ENCODE data around the gene ZC3H18. TPM values are rescaled to one million over a fixed set of nuclear protein-coding genes. Genes with fewer than 3 reads are reported as not detected.
A peak's percentile ranks its signal among the peaks of the same experiment; 100 is the strongest.

ZC3H18 gene
- total RNA-seq, 1 experiment from 2014 or later, result 40.5 TPM

DNA sequence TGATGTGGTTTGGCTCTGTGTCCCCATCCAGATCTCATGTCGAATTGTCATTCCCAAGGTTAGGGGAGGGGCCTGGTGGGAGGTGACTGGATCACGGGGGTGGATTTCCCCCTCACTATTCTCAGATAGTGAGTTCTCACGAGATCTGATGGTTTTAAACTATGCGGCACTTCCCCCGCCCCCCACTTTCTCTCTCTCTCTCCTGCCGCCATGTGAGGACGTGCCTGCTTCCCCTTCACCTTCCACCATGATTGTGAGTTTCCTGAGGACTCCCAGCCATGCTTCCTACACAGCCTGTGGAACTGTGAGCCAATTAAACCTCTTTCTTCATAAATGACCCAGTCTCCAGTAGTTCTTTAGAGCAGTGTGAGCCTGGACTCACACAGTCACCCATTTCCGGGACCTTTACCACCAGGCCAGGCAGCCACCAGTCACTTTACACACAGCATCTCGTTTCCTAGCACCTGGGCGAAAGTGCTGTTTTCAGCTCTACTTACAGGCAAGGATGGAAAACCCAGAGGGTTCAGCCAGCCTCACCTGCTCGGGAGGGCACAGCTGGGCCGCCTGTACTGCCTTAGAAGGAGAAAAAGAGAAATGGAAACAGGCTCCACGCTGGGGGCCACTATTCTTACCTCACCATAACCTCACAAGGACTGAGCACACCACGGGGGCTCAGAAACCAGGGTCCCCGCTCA lies 13.8 kb upstream of the ZC3H18 start:
- H3K36me3 Mint-ChIP-seq (ENCODE audit: insufficient read depth, unreplicated experiment), result peaks cover 5% of the 10 kb centered on the region
- no TSS peak for BruUV-seq (replicated peaks)
- DNase-seq (ENCODE audit: unreplicated experiment), result no peak
- TF ChIP-seq, protein P1, sequence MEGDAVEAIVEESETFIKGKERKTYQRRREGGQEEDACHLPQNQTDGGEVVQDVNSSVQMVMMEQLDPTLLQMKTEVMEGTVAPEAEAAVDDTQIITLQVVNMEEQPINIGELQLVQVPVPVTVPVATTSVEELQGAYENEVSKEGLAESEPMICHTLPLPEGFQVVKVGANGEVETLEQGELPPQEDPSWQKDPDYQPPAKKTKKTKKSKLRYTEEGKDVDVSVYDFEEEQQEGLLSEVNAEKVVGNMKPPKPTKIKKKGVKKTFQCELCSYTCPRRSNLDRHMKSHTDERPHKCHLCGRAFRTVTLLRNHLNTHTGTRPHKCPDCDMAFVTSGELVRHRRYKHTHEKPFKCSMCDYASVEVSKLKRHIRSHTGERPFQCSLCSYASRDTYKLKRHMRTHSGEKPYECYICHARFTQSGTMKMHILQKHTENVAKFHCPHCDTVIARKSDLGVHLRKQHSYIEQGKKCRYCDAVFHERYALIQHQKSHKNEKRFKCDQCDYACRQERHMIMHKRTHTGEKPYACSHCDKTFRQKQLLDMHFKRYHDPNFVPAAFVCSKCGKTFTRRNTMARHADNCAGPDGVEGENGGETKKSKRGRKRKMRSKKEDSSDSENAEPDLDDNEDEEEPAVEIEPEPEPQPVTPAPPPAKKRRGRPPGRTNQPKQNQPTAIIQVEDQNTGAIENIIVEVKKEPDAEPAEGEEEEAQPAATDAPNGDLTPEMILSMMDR (IDR thresholded peaks at IDR 0.05; ENCODE audit: unreplicated experiment), result no peak
- intact Hi-C loops (cut with micrococcal nuclease), result no loop called here
- ChIA-PET CTCF (no interaction called here), POLR2A (interaction anchor here (0.7 kb wide), 1 partner anchor 14 kb away, joined by 3 read pairs; the partner anchor contains the start of gene ZC3H18)
- no peak overlapping the region for H3K27ac Mint-ChIP-seq (ENCODE audit: low read depth, unreplicated experiment)
- no peaks in the 10 kb centered on the region for H3K4me1 Mint-ChIP-seq (ENCODE audit: insufficient read depth, unreplicated experiment)
- no peaks in the 10 kb centered on the region for H3K9me3 Mint-ChIP-seq (ENCODE audit: unreplicated experiment)
- peaks cover 23% of the 10 kb centered on the region for H3K27me3 Mint-ChIP-seq (ENCODE audit: insufficient read depth, unreplicated experiment)
- no peak overlapping the region for H3K4me3 Mint-ChIP-seq (ENCODE audit: unreplicated experiment)

DNA sequence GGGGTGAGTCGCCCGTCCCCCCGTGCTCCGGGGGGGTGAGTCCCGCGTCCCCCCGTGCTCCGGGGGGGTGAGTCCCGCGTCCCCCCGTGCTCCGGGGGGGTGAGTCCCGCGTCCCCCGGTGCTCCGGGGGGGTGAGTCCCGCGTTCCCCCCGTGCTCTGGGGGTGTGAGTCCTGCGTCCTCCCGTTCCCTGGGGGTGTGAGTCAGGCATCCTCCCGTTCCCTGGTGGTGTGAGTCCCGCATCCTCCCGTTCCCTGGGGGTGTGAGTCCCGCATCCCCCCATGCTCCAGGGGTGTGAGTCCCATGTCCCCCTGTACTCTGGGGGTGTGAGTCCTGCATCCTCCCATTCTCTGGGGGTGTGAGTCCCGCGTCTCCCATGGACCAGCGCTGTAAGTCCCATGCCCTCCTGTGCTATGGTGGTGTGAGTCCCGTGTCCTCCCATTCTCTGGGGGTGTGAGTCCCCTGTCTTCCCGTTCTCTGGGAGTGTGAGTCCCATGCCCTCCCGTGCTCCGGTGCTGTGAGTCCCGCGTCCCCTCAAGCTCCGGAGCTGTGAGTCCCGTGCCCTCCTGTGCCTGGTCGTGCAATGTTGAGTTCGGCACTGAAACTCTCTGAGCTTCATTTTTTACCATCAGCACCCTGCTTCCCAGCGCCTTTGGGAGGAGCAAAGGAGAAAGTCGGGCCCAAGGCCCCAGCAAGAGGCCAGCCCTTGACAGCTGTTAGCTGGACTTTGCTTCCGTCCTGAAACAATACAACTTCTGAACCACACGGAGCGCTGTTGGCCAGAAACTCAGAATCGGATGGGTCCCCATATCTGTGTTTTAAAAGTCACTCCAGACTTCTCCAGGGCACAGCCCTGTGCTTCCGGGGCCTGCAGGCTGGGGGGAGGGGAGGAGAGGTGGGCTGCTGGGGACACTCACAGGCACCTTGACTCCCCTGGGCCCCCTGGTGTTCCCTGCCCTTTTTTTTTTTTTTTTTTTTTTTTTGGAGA lies 11.5 kb upstream of the ZC3H18 start:
- Mint-ChIP-seq H3K36me3 (ENCODE audit: insufficient read depth, unreplicated experiment) (peaks cover 5% of the 10 kb centered on the region), H3K4me3 (ENCODE audit: unreplicated experiment) (no peak overlapping the region), H3K27ac (ENCODE audit: low read depth, unreplicated experiment) (no peak overlapping the region), H3K27me3 (ENCODE audit: insufficient read depth, unreplicated experiment) (peaks cover 12% of the 10 kb centered on the region), H3K9me3 (ENCODE audit: unreplicated experiment) (no peaks in the 10 kb centered on the region), H3K4me1 (ENCODE audit: insufficient read depth, unreplicated experiment) (no peaks in the 10 kb centered on the region)
- CTCF ChIA-PET, result interaction anchor here (0.6 to 1.1 kb wide), 6 partner anchors 25 to 319 kb away, joined by 3 to 4 read pairs (median 3); no protein-coding TSS in a partner anchor
- intact Hi-C loops (cut with micrococcal nuclease), result no loop called here
- TF ChIP-seq, protein P1 (IDR thresholded peaks at IDR 0.05; ENCODE audit: unreplicated experiment), result peak; percentile 41
- POLR2A ChIA-PET, result interaction anchor here (0.6 kb wide), 1 partner anchor 18 kb away, joined by 3 read pairs; no protein-coding TSS in a partner anchor
- BruUV-seq (replicated peaks), result no TSS peak
- peak; percentile 47 for DNase-seq (ENCODE audit: unreplicated experiment)

DNA sequence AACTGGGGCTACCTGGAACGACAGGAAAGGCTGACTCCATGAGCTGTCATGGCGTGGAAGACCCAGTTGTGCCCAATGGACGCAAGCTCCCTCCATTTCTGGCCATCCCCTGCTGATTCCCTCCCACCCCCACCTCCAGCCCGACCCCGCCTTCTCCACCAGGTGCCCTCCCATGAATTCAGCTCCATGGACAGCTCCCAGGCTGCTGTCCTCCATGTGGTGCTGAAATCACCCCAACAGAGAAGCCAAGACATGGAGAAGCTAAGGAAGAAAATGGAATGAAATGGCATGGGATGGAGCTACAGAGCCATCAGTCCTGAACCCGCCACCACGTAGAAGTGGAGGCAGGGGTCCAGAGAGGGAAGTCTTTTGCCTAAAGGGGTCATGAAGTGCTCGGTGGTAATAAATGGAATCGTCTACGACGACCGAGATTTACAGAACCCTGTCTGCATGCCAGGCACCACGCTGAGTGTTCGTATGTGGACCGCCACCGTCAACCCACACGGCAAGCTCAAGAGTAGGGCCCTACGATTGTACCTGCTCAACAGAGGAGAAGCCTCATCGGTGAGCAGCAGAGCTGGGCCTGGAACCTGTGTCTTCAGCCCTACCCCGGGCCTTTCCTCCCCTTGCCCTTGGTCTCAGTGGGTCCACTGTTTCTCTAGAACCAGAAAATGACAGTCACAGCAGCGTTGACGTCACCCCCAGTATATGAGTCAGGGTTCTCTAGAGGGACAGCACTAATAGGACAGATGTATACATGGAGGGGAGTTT lies 9.3 kb upstream of the ZC3H18 start:
- POLR2A ChIA-PET, result interaction anchor here (1.6 kb wide), 1 partner anchor 9 kb away, joined by 7 read pairs; the partner anchor contains the start of gene ZC3H18
- Mint-ChIP-seq H3K4me3 (ENCODE audit: unreplicated experiment) (no peak overlapping the region), H3K9me3 (ENCODE audit: unreplicated experiment) (no peaks in the 10 kb centered on the region), H3K27ac (ENCODE audit: low read depth, unreplicated experiment) (no peak overlapping the region), H3K27me3 (ENCODE audit: insufficient read depth, unreplicated experiment) (peaks cover 12% of the 10 kb centered on the region), H3K4me1 (ENCODE audit: insufficient read depth, unreplicated experiment) (no peaks in the 10 kb centered on the region), H3K36me3 (ENCODE audit: insufficient read depth, unreplicated experiment) (peaks cover 5% of the 10 kb centered on the region)
- intact Hi-C loops (cut with micrococcal nuclease), result no loop called here
- no TSS peak for BruUV-seq (replicated peaks)
- TF ChIP-seq, protein P1 (IDR thresholded peaks at IDR 0.05; ENCODE audit: unreplicated experiment), result no peak
- DNase-seq (ENCODE audit: unreplicated experiment), result peak; percentile 37
- CTCF ChIA-PET, result interaction anchor here (0.6 to 1.1 kb wide), 11 partner anchors 13 to 597 kb away, joined by 3 to 4 read pairs (median 3); no protein-coding TSS in a partner anchor

Data from MCF 10A (cell line).